IMR-90 (cell line): ENCODE data around the gene GYS1. TPM values are rescaled to one million over a fixed set of nuclear protein-coding genes. Genes with fewer than 3 reads are reported as not detected.

Experiments
- ATAC-seq: fragments of 200-7000 bp; cut with Tn5 transposase; 2 replicates; pipeline ENCODE4 v1.9.1; 2020; ENCODE audit warnings: low read depth, mild to moderate bottlenecking, moderate library complexity
- BruUV-seq: library from RNA; stranded (reverse); fragments of 400-500 nt; replicated peaks from 2 replicates; lab custom pipeline; 2021; lab: Mats Ljungman, UMichigan
- CTCF ChIA-PET: fragments of 300-600 bp; formaldehyde crosslinking; extraction: SDS; loops from one replicate; lab custom pipeline; 2021; ENCODE audit warnings: antibody characterized with exemption; lab: Yijun Ruan, JAX
- POLR2A ChIA-PET: fragments of 300-600 bp; sonication (Branson Sonifier 250); formaldehyde crosslinking; loops from one replicate; lab custom pipeline; 2022; ENCODE audit warnings: antibody characterized with exemption; ENCODE audit not compliant: unreplicated experiment; lab: Charles Lee
- DNase-seq: peaks from one replicate; pipeline ENCODE4 v3.0.0; 2013
- H2AFZ ChIP-seq: replicated peaks from 2 replicates; pipeline ENCODE3; 2013; ENCODE audit warnings: low read length, mild to moderate bottlenecking; ENCODE audit not compliant: poor library complexity
- H2AK5ac ChIP-seq: 2 replicates; pipeline ENCODE4 v1.6.1; 2013; ENCODE audit warnings: low read depth, low read length, inconsistent platforms
- H2AK9ac ChIP-seq: replicated peaks from 2 replicates; pipeline ENCODE3; 2013; ENCODE audit warnings: mild to moderate bottlenecking, low read depth, low read length, moderate library complexity; ENCODE audit not compliant: poor library complexity
- H2BK120ac ChIP-seq: 2 replicates; pipeline ENCODE4 v1.6.1; 2013; ENCODE audit warnings: low read depth, low read length, inconsistent platforms
- H2BK15ac ChIP-seq: 3 replicates; pipeline ENCODE4 v1.6.1; 2013; ENCODE audit warnings: low read depth, low read length, inconsistent platforms
- H2BK20ac ChIP-seq: 2 replicates; pipeline ENCODE4 v1.6.1; 2013; ENCODE audit warnings: low read depth, mild to moderate bottlenecking, inconsistent platforms, low read length, moderate library complexity
- H2BK5ac ChIP-seq: 2 replicates; pipeline ENCODE4 v1.6.1; 2013; ENCODE audit warnings: mild to moderate bottlenecking, low read depth, low read length, inconsistent platforms; ENCODE audit not compliant: poor library complexity, severe bottlenecking
- H3K14ac ChIP-seq: replicated peaks from 2 replicates; pipeline ENCODE4 v1.6.1; 2013; ENCODE audit warnings: low read depth, low read length, inconsistent platforms
- H3K18ac ChIP-seq: 2 replicates; pipeline ENCODE4 v1.6.1; 2013; ENCODE audit warnings: low read depth, low read length, control low read depth
- H3K23ac ChIP-seq: 2 replicates; pipeline ENCODE4 v1.6.1; 2013; ENCODE audit warnings: low read depth, low read length, inconsistent platforms
- H3K27ac ChIP-seq: 2 replicates; pipeline ENCODE4 v1.5.1; 2013; ENCODE audit warnings: mild to moderate bottlenecking, control low read depth, low read length; ENCODE audit not compliant: insufficient read depth
- H3K27me3 ChIP-seq: 2 replicates; pipeline ENCODE4 v1.6.1; 2013; ENCODE audit warnings: low read length; ENCODE audit not compliant: control insufficient read depth, insufficient read depth
- H3K36me3 ChIP-seq: 2 replicates; pipeline ENCODE4 v1.6.1; 2013; ENCODE audit warnings: low read length, mixed read lengths; ENCODE audit not compliant: control insufficient read depth, insufficient read depth
- H3K4ac ChIP-seq: 2 replicates; pipeline ENCODE4 v1.6.1; 2013; ENCODE audit warnings: low read depth, low read length, inconsistent platforms
- H3K4me1 ChIP-seq: 2 replicates; pipeline ENCODE4 v1.6.1; 2013; ENCODE audit warnings: low read length, mixed read lengths; ENCODE audit not compliant: control insufficient read depth, insufficient read depth
- H3K4me2 ChIP-seq: 2 replicates; pipeline ENCODE4 v1.6.1; 2013; ENCODE audit warnings: low read depth, mild to moderate bottlenecking, control low read depth, low read length, moderate library complexity
- H3K4me3 ChIP-seq: 2 replicates; pipeline ENCODE4 v1.5.1; 2013; ENCODE audit warnings: low read depth, mild to moderate bottlenecking, control low read depth, low read length, moderate library complexity; ENCODE audit not compliant: insufficient read depth
- H3K56ac ChIP-seq: 2 replicates; pipeline ENCODE4 v1.6.1; 2013; ENCODE audit warnings: low read length, inconsistent platforms; ENCODE audit not compliant: insufficient read depth; ENCODE audit errors: extremely low read depth
- H3K79me1 ChIP-seq, 2 experiments: 2 replicates each; pipeline ENCODE4 v1.6.1; 2013; ENCODE audit warnings: low read length in 2 of 2, inconsistent platforms in 1 of 2, low read depth in 1 of 2
- H3K9ac ChIP-seq: 2 replicates; pipeline ENCODE4 v1.6.1; 2013; ENCODE audit warnings: low read depth, low read length, control low read depth
- H3K9me1 ChIP-seq: 2 replicates; pipeline ENCODE4 v1.6.1; 2013; ENCODE audit warnings: low read length, inconsistent platforms; ENCODE audit not compliant: insufficient read depth
- H3K9me3 ChIP-seq: 2 replicates; pipeline ENCODE4 v1.6.1; 2013; ENCODE audit warnings: low read length; ENCODE audit not compliant: control insufficient read depth, insufficient read depth
- H4K20me1 ChIP-seq: 2 replicates; pipeline ENCODE4 v1.6.1; 2013; ENCODE audit warnings: low read length, inconsistent platforms; ENCODE audit not compliant: insufficient read depth
- H4K5ac ChIP-seq: 2 replicates; pipeline ENCODE4 v1.6.1; 2013; ENCODE audit warnings: mild to moderate bottlenecking, low read depth, low read length, control low read depth
- H4K8ac ChIP-seq, 2 experiments: 2 replicates each; pipeline ENCODE4 v1.6.1; 2013; ENCODE audit warnings: low read depth in 2 of 2, low read length in 2 of 2, control low read depth in 1 of 2, inconsistent platforms in 1 of 2
- H4K91ac ChIP-seq: 2 replicates; pipeline ENCODE4 v1.6.1; 2013; ENCODE audit warnings: low read depth, low read length, inconsistent platforms; ENCODE audit not compliant: insufficient read depth
- CEBPB ChIP-seq: IDR thresholded peaks from 2 replicates; pipeline ENCODE4 v1.6.1; 2012; ENCODE audit warnings: low read depth, low read length, improper control_type of control experiment
- CHD1 ChIP-seq: IDR thresholded peaks from 2 replicates; pipeline ENCODE4 v1.6.1; 2012; ENCODE audit warnings: low read depth, low read length, improper control_type of control experiment
- FOS ChIP-seq: fragments of 150-350 bp; IDR thresholded peaks from 2 replicates; pipeline ENCODE4 v1.6.1; 2016; ENCODE audit warnings: low read depth, low read length
- MAFK ChIP-seq: IDR thresholded peaks from 2 replicates; pipeline ENCODE4 v1.6.1; 2012; ENCODE audit warnings: low read depth, low read length, improper control_type of control experiment
- MXI1 ChIP-seq: IDR thresholded peaks from 2 replicates; pipeline ENCODE4 v1.6.1; 2012; ENCODE audit warnings: low read depth, mild to moderate bottlenecking, low read length, moderate library complexity, borderline replicate concordance
- NFE2L2 ChIP-seq: fragments of 150-350 bp; IDR thresholded peaks from 2 replicates; pipeline ENCODE4 v1.6.1; 2016; ENCODE audit warnings: low read depth, mild to moderate bottlenecking, low read length
- RAD21 ChIP-seq: IDR thresholded peaks from 2 replicates; pipeline ENCODE4 v1.6.1; 2012; ENCODE audit warnings: low read length, improper control_type of control experiment
- SMC3 ChIP-seq: fragments of 150-350 bp; IDR thresholded peaks from 2 replicates; pipeline ENCODE4 v1.6.1; 2016; ENCODE audit warnings: low read depth, mild to moderate bottlenecking, antibody characterized with exemption, low read length, moderate library complexity
- WGBS, 2 experiments: methylation state at CpG; one replicate each; pipeline versions ENCODE4 v1.1.5 to v1.1.7; 2013; ENCODE audit warnings: missing lambda C conversion rate in 2 of 2; ENCODE audit not compliant: insufficient read length in 1 of 2; ENCODE audit errors: extremely low coverage in 2 of 2; 5-methylcytosine and 5-hydroxymethylcytosine counted together
- dilution Hi-C: fragments of 300-500 bp; cut with HindIII; formaldehyde crosslinking; loops from one replicate; pipeline ENCODE4 v1.14.3; 2018; ENCODE audit warnings: low sequenced_read_pairs; ENCODE audit not compliant: unreplicated experiment
- in situ Hi-C: fragments of 300-500 bp; cut with MboI; formaldehyde crosslinking; loops from 3 replicates; pipeline ENCODE4 v1.14.3; 2019; ENCODE audit warnings: low sequenced_read_pairs, inconsistent platforms, mixed read lengths
- intact Hi-C: fragments of 100-400 bp; cut with micrococcal nuclease; formaldehyde crosslinking; loops from 2 replicates; pipeline ENCODE4 v1.10.0; 2022
- polyA plus RNA-seq, 3 experiments: library from polyadenylated mRNA; depleted of rRNA; stranded (reverse); fragments of >200 nt; gene quantifications; 2 replicates each; pipeline ENCODE4 v1.2.3, GENCODE V29; 2012; ENCODE audit warnings: low replicate concordance in 1 of 3
- total RNA-seq: library from RNA; depleted of rRNA; stranded (reverse); fragments of >200 nt; gene quantifications from 2 replicates; pipeline ENCODE4 v1.2.3, GENCODE V29; 2012
- TF ChIP-seq, protein P1 (sequence below): fragments of 150-350 bp; IDR thresholded peaks from 2 replicates; pipeline ENCODE4 v1.6.1; 2016; ENCODE audit warnings: low read depth, mild to moderate bottlenecking, low read length, moderate library complexity, borderline replicate concordance
- TF ChIP-seq, protein P2 (sequence below): conservative IDR thresholded peaks from 2 replicates; pipeline ENCODE4 v1.5.1; 2012; ENCODE audit warnings: mild to moderate bottlenecking, low read depth, low read length, improper control_type of control experiment
- TF ChIP-seq, protein P3 (sequence below): fragments of 150-350 bp; IDR thresholded peaks from 2 replicates; pipeline ENCODE4 v1.6.1; 2017; ENCODE audit warnings: mild to moderate bottlenecking, antibody characterized with exemption, low read length, low read depth

The GYS1 gene
- total and polyA plus RNA-seq, 2 of the 4 experiments (the other 2 are of a cell fraction): 38.7 to 72.2 TPM

DNA sequence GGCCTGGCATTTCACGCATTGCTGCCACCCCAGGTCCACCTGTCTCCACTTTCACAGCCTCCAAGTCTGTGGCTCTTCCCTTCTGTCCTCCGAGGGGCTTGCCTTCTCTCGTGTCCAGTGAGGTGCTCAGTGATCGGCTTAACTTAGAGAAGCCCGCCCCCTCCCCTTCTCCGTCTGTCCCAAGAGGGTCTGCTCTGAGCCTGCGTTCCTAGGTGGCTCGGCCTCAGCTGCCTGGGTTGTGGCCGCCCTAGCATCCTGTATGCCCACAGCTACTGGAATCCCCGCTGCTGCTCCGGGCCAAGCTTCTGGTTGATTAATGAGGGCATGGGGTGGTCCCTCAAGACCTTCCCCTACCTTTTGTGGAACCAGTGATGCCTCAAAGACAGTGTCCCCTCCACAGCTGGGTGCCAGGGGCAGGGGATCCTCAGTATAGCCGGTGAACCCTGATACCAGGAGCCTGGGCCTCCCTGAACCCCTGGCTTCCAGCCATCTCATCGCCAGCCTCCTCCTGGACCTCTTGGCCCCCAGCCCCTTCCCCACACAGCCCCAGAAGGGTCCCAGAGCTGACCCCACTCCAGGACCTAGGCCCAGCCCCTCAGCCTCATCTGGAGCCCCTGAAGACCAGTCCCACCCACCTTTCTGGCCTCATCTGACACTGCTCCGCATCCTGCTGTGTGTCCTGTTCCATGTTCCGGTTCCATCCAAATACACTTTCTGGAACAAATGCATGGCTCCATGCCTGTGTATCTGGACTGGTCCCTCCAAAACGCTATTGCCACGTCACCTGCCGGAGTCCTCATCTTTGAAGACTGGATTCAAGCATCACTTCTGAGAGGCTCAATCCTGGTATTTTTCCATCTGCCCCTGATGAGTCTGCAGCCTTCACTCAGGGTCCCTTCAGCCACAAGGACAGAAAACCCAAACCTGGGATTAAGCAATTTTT lies 70.3 kb downstream of the GYS1 start:
- POLR2A ChIA-PET: interaction anchor here (0.6 kb wide), 1 partner anchor 21 kb away, joined by 9 read pairs; no protein-coding TSS in a partner anchor

More for the DNA sequence above, 70.3 kb downstream of the GYS1 start:
- H4K91ac ChIP-seq: no peak overlapping the region
- intact Hi-C loops (no loop called here), in situ Hi-C loops (no loop called here), dilution Hi-C loops (no loop called here)
- peaks cover 12% of the 10 kb centered on the region; the same call in 1 of the 2 replicates for H3K9me1 ChIP-seq
- no peaks in the 10 kb centered on the region for H3K9me3 ChIP-seq
- no peak overlapping the region for H2BK5ac ChIP-seq
- H3K4me3 ChIP-seq: no peak overlapping the region
- no peak overlapping the region for H3K9ac ChIP-seq
- no peak overlapping the region for H2AK9ac ChIP-seq
- H3K27me3 ChIP-seq: no peaks in the 10 kb centered on the region
- H2AFZ ChIP-seq: no peak overlapping the region
- no peak overlapping the region for H3K4me2 ChIP-seq
- no peak overlapping the region for H3K4ac ChIP-seq
- ATAC-seq (no peak), DNase-seq (no peak)
- H3K14ac ChIP-seq: no peak overlapping the region
- H3K79me1 ChIP-seq: peaks cover 0 to 13% of the 10 kb centered on the region in 2 experiments; a peak in 1 of 4 replicates
- no peak overlapping the region for H4K5ac ChIP-seq
- BruUV-seq: TSS peak; percentile 94
- no peak overlapping the region for H3K27ac ChIP-seq
- 95% methylated on average over 10 of the region's 18 CpGs; no CpG with 5 or more reads in 1 of the 2 experiments for WGBS, 2 experiments
- no peak overlapping the region for H2BK20ac ChIP-seq
- H4K8ac ChIP-seq: no peak overlapping the region
- H3K4me1 ChIP-seq: peaks cover 11% of the 10 kb centered on the region
- CTCF ChIA-PET: no interaction called here
- no peak overlapping the region for H2BK15ac ChIP-seq
- no peak overlapping the region for H3K23ac ChIP-seq
- H2AK5ac ChIP-seq: no peak overlapping the region
- H3K56ac ChIP-seq: no peak overlapping the region
- peaks cover 42% of the 10 kb centered on the region for H3K36me3 ChIP-seq
- TF ChIP-seq CEBPB (no peak), CHD1 (no peak), MAFK (no peak), RAD21 (no peak), MXI1 (no peak), NFE2L2 (no peak), SMC3 (no peak), FOS (no peak)
- TF ChIP-seq, protein P1, sequence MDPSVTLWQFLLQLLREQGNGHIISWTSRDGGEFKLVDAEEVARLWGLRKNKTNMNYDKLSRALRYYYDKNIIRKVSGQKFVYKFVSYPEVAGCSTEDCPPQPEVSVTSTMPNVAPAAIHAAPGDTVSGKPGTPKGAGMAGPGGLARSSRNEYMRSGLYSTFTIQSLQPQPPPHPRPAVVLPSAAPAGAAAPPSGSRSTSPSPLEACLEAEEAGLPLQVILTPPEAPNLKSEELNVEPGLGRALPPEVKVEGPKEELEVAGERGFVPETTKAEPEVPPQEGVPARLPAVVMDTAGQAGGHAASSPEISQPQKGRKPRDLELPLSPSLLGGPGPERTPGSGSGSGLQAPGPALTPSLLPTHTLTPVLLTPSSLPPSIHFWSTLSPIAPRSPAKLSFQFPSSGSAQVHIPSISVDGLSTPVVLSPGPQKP: no peak
- TF ChIP-seq, protein P2, sequence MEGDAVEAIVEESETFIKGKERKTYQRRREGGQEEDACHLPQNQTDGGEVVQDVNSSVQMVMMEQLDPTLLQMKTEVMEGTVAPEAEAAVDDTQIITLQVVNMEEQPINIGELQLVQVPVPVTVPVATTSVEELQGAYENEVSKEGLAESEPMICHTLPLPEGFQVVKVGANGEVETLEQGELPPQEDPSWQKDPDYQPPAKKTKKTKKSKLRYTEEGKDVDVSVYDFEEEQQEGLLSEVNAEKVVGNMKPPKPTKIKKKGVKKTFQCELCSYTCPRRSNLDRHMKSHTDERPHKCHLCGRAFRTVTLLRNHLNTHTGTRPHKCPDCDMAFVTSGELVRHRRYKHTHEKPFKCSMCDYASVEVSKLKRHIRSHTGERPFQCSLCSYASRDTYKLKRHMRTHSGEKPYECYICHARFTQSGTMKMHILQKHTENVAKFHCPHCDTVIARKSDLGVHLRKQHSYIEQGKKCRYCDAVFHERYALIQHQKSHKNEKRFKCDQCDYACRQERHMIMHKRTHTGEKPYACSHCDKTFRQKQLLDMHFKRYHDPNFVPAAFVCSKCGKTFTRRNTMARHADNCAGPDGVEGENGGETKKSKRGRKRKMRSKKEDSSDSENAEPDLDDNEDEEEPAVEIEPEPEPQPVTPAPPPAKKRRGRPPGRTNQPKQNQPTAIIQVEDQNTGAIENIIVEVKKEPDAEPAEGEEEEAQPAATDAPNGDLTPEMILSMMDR: no peak
- TF ChIP-seq, protein P3, sequence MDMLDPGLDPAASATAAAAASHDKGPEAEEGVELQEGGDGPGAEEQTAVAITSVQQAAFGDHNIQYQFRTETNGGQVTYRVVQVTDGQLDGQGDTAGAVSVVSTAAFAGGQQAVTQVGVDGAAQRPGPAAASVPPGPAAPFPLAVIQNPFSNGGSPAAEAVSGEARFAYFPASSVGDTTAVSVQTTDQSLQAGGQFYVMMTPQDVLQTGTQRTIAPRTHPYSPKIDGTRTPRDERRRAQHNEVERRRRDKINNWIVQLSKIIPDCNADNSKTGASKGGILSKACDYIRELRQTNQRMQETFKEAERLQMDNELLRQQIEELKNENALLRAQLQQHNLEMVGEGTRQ: no peak
- no peak overlapping the region for H2BK120ac ChIP-seq
- H3K18ac ChIP-seq: no peak overlapping the region
- H4K20me1 ChIP-seq: no peaks in the 10 kb centered on the region; the same call in 1 of the 2 replicates
